Hepatocyte (in vitro differentiated cells): ENCODE results near the gene CNTNAP1.

Source experiments
- CTCF ChIP-seq: fragments of 200-600 bp; sonication (generic); IDR thresholded peaks from 2 replicates; pipeline ENCODE4 v1.5.1; 2016; ENCODE audit warnings: antibody characterized with exemption, mild to moderate bottlenecking; ENCODE audit not compliant: poor library complexity
- EZH2 ChIP-seq: fragments of 200-600 bp; sonication (generic); IDR thresholded peaks from 2 replicates; pipeline ENCODE4 v1.6.1; 2016; ENCODE audit warnings: antibody characterized with exemption, mild to moderate bottlenecking, borderline replicate concordance
- EZH2phosphoT487 ChIP-seq: fragments of 200-600 bp; sonication (generic); IDR thresholded peaks from one replicate; pipeline ENCODE4 v1.6.1; 2018; ENCODE audit warnings: antibody characterized with exemption, mild to moderate bottlenecking, low read depth, moderate library complexity; ENCODE audit not compliant: unreplicated experiment, severe bottlenecking

- no peak for TF ChIP-seq CTCF
- no peak for TF ChIP-seq EZH2
- TF ChIP-seq EZH2phosphoT487: no peak
Observed at GRCh38 chr17:42748908-42749798, 66.8 kb downstream of the CNTNAP1 start.
